GM21367 (cell line): ENCODE measurements around the gene MTPN.

ENCODE experiments used
- ATAC-seq: cut with Tn5 transposase; IDR thresholded peaks from one replicate; pipeline ENCODE4 v1.9.1; 2021; ENCODE audit not compliant: unreplicated experiment

Gene MTPN

DNA sequence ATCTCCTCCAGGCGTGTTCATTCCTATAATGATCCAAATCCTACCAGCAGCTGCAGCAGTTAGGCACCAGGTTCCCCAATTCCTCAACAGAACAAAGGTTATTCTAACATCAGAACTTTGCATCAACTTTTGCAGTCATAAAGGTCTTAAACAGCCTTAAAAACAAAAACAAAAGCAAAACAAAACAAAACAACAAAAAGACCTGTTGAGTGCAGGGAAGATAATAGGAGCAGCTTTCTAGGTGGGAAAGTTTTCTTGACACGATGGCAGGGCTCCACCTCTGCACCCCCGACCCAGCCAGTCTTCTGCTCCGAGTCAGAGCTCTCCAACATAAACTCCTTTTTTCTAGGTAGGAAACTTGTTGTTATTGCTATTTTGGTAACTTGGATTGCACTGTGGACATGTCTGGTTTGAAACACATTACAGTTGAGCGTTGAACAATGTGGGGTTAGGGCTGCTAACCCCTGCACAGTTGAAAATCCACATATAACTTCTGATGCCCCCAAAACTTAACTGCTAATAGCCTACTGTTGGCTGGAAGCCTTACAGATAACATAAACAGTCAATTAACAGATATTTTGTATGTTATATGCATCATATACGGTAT, 77.6 kb downstream of the MTPN start:
- ATAC-seq = no peak

DNA sequence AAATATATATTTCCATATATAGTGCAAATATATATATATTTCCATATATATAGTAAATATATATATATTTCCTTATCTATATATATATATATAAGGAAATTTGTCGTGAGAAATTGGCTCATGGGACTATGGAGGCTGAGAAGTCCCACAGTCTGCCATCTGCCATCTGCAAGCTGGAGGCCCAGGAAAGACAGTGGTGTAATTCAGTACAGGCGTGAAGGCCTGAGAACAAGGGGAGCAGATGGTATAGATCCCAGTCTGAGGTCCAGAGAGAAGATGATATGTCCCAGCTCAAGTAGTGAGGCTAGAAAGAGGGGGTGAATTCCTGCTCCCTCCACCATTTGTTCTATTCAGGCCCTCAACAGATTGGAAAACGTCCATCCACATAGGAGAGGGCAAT, 78.9 kb downstream of the MTPN start:
- no peak for ATAC-seq

DNA sequence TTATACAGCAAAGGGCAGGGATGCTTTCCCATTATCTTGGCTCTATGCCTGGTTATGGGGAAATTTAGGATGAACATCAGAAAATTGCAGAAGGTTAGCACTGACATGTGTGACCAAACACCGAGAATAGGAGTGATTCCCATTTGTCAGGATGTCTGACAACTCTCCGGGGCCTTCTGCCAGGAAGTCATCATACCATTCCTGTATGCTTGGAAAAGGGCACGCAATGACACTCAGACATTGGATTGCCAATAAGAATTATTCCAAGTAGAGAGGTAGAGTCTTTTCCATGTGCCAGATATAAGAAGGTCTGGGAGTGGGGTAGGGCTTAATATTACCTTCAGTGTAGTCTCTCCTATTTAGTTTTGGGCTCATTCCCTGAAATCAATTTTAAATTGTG, 82.3 kb downstream of the MTPN start:
- ATAC-seq = no peak

DNA sequence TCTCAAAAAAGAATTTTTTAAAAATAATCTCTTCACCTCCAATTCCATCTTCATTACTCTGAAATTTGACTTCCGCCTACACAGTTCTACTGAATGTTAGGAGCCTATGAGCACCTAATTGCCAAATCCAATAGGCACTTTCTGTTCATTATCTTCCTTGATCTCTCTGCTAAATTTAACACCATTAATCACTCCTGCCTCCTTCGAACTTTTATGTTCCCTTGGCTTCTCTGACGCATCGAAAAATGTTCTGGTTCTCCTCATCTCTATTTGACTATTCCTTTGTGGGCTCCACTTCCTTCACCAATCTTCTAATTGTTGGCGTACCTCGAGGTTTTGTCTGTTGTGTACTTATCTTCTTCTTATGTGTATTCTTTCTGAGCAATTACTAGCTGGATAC, 87.3 kb downstream of the MTPN start:
- no peak for ATAC-seq

DNA sequence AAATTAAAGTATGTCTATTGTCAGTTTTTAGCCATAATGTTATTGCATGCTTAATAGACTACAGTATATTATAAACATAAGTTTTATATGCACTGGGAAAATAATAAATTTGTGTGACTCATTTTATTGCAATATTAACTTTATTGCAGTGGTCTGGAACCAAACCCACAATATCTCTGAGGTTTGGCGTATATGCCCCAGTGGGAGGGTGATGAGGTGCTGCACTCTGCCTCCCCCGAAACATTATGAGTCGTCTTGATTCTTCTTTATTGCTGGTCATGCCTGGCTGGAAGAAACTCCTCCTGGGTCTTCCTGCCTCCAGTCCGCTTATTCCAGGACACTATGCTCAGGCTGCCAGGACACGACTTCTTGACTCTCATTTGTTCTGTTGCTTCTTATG, 88.4 kb downstream of the MTPN start:
- ATAC-seq = no peak

DNA sequence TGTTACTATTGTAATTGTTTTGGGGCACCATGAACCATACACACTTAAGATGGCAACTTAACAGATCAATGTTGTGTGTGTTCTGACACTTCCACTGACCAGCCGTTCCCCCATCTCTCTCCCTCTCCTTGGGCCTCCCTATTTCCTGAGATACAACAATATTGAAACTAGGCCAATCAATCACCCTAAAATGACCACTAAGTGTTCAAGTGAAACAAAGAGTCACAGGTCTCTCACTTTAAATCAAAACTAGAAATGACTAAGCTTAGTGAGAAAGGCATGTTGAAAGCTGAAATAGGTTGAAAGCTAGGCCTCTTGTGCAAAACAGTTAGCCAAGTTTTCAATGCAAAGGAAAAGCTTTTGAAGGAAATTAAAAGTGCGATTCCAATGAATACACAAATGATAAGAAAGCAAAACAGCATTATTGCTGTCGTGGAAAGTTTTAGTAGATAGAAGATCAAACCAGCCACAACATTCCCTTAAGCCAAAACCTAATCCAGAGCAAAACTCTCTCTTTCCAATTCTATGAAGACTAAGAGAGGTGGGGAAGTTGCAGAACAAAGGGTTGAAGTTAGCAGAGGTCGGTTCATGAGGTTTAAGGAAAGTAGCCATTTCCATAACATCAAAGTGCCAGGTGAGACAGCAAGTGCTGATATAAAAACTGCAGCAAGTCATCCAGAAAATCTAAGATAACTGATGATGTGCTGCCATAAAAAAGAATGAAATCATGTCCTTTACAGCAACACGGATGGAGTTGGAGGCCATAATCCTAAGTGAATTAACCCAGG, 90.6 kb downstream of the MTPN start:
- no peak for ATAC-seq

DNA sequence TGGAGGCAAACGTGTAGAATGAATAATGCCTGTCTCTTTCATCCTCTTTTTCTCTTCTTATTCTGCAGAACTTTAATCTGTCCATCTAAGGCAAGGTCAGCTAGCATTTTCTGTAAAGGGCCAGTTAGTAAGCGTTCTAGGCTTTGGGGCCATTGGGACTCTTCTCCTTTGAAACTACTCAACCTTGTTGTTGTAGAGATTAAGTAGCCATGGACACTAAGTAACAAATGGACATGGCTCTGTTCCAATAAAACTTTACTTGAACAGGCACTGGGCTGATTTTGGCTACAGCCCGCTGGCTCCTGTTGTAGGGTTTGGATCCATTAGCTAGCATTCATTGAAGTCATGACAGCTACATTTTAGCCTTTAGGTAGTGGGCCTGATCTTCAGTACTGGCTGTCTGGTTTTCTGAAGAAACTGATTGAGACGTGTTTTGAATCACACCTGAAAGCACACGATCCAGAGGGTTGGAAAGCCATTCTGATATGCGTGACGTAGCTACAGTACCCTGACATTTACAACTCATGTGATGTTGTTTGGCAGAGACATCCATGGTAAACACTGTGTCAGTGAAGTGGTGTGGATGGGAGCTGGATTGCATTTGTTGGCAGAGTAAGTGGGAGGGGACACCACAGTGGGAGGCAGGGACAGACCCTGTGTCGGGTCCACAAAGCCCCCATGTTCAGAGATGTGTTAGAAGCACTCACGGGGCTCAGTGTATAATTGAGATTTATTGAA, 92.5 kb downstream of the MTPN start:
- no peak for ATAC-seq

DNA sequence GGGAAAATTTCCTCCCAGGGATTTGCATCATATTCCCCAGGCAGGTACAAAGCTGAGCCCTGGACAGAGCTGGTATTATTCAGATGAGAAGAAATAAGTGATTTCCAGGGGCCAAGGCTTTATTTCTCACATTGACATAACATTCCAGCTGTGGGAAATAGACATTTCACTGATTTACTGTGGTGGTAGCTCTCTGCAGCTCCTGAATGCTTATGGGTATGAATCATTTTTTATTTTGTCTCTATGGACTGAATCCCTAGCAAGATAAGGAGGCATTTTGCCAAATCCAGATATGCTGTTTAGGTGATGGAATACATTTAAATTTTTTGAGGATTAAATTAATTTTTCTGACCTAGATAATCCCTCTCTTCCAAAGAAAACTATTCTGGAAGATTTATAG, 97.9 kb downstream of the MTPN start:
- ATAC-seq = no peak

DNA sequence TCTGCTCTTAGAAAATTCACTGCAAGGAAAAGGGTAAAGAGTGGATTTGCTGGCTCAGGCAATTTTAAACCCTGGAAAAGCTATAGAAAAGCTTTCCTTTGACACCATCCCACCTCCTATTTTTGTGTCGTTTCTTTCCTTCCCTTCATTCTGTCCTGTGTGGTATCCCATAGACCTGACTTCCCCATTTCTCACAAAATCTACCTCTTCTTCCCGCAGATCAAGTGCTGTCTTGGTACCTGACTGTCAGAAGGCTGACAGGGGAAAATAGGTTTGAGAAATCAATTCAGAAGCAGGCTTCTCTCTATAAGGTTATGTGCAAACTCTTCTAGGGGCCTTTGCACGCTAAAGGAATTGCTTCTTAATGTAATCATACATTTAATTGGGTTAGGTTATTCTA, 98.9 kb downstream of the MTPN start:
- ATAC-seq = no peak

DNA sequence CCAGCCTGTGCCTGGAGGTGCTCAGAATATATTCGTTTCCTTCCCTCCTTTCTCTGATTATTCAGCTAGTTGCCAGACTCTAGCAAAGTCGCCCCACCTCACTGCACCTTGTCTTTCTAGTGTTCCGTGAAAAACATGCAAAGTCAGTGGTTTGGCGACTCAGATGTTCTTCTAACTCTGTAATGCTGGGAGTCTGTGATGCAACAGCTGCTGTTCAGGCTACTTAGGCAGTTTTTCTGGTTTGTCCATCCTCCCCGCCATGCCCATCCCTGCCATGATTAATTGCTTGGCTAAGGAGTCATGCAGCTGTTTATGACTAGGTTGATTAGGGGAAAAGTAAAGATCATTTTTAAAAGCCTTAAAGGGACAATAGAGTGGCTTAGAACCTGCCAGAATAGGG, 99.4 kb downstream of the MTPN start:
- peak; percentile 82 for ATAC-seq
